Activated CD8-positive, alpha-beta T cell treated with anti-CD3 and anti-CD28 coated beads for 36 hours (primary cell): ENCODE data around the gene TOR1AIP2. TPM values are rescaled to one million over a fixed set of nuclear protein-coding genes. Genes with fewer than 3 reads are reported as not detected.
A peak's percentile ranks its signal among the peaks of the same experiment; 100 is the strongest.

Experiments
- ATAC-seq: fragments of 200-7000 bp; cut with Tn5 transposase; one replicate; pipeline ENCODE4 v1.10.0; 2021; ENCODE audit warnings: mild to moderate bottlenecking, moderate library complexity
- CTCF ChIA-PET: fragments of 350-600 bp; sonication (Branson Sonifier 250); formaldehyde crosslinking; loops from one replicate; lab custom pipeline; 2021; ENCODE audit warnings: antibody characterized with exemption; lab: Charles Lee
- POLR2A ChIA-PET: fragments of 350-600 bp; sonication (Branson Sonifier 250); formaldehyde crosslinking; loops from one replicate; lab custom pipeline; 2021; ENCODE audit warnings: antibody characterized with exemption; lab: Charles Lee
- DNase-seq: peaks from one replicate; pipeline ENCODE4 v3.0.0-alpha.2; 2020
- H3K27ac Mint-ChIP-seq: one replicate; pipeline ENCODE4 v1.8.0; 2021; ENCODE audit warnings: mild to moderate bottlenecking, mixed read lengths
- H3K27me3 Mint-ChIP-seq: one replicate; pipeline ENCODE4 v1.8.0; 2021; ENCODE audit warnings: mixed read lengths
- H3K36me3 Mint-ChIP-seq: one replicate; pipeline ENCODE4 v1.8.0; 2021; ENCODE audit warnings: low read depth, mixed read lengths
- H3K4me1 Mint-ChIP-seq: one replicate; pipeline ENCODE4 v1.8.0; 2021; ENCODE audit warnings: low read depth, mixed read lengths
- H3K4me3 Mint-ChIP-seq: one replicate; pipeline ENCODE4 v1.8.0; 2021; ENCODE audit warnings: mild to moderate bottlenecking, moderate library complexity, mixed read lengths
- H3K9me3 Mint-ChIP-seq: one replicate; pipeline ENCODE4 v1.8.0; 2021; ENCODE audit warnings: mixed read lengths
- intact Hi-C: fragments of 100-400 bp; cut with micrococcal nuclease; formaldehyde crosslinking; loops from one replicate; pipeline ENCODE4 v1.10.0; 2022
- total RNA-seq, 2 experiments: library from RNA; stranded (reverse); gene quantifications; one replicate each; pipeline ENCODE4 v1.2.3, GENCODE V29; 2021
- TF ChIP-seq, protein P1 (sequence below): fragments of 200-600 bp; IDR thresholded peaks from one replicate; pipeline ENCODE4 v1.8.0; 2022; ENCODE audit warnings: antibody characterized with exemption, mild to moderate bottlenecking

Gene TOR1AIP2
- 10 to 100 TPM; 39.5 to 45.1 TPM for total RNA-seq

DNA sequence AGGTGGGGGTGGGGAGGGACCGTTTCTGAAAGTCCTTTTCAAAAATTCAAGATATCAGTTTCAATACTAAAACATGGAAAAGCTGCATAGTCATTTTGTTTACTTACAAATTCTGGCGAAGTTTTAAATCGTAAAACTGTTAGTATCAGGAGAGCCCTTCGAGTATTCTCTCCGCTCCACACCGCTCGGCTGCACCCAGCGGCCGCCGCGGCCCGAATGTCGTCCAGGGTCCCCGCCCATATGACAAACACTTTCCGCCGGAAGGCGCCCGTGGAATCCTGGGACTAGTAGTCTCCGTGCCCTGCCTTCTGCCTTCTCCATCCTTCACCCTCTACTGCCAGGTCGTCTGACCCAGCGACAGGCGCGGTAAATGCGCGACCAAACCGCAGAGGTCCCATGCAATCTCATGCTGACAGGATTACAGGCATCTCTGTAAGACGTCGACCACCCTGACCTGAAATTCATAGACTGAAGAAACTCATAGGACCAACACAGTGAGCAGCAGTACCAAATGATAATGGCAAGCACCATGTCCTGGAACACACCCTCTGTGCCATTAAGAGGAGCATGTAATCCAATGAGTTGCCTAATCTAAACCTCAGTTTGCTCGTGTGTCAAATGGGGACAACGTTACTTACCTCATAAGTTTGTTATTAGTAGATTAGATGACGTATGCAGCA is at the start of gene TOR1AIP2:
TOR1AIP2 (minus strand) TSS at position 218 of the 680 bp plus-strand sequence. CDS start 25,138 bp downstream, outside the sequence.
- H3K4me3 Mint-ChIP-seq, result peak within 1 kb of the TSS; percentile 85
- intact Hi-C loops, result no loop called here
- peaks cover 45% of the 10 kb centered on the region for H3K4me1 Mint-ChIP-seq
- no peaks in the 10 kb centered on the region for H3K9me3 Mint-ChIP-seq
- ChIA-PET CTCF (no interaction called here), POLR2A (interaction anchor here (1.1 to 1.4 kb wide), 3 partner anchors 10 to 77 kb away, joined by 4 to 9 read pairs (median 6); partner anchors contain the start of gene CEP350)
- peak within 1 kb of the TSS; percentile 90 for H3K27ac Mint-ChIP-seq
- H3K36me3 Mint-ChIP-seq, result peaks cover 19% of the 10 kb centered on the region
- TF ChIP-seq, protein P1, sequence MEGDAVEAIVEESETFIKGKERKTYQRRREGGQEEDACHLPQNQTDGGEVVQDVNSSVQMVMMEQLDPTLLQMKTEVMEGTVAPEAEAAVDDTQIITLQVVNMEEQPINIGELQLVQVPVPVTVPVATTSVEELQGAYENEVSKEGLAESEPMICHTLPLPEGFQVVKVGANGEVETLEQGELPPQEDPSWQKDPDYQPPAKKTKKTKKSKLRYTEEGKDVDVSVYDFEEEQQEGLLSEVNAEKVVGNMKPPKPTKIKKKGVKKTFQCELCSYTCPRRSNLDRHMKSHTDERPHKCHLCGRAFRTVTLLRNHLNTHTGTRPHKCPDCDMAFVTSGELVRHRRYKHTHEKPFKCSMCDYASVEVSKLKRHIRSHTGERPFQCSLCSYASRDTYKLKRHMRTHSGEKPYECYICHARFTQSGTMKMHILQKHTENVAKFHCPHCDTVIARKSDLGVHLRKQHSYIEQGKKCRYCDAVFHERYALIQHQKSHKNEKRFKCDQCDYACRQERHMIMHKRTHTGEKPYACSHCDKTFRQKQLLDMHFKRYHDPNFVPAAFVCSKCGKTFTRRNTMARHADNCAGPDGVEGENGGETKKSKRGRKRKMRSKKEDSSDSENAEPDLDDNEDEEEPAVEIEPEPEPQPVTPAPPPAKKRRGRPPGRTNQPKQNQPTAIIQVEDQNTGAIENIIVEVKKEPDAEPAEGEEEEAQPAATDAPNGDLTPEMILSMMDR, result no peak
- ATAC-seq, result peak; percentile 69
- DNase-seq, result peak; percentile 96
- H3K27me3 Mint-ChIP-seq, result no peaks in the 10 kb centered on the region

DNA sequence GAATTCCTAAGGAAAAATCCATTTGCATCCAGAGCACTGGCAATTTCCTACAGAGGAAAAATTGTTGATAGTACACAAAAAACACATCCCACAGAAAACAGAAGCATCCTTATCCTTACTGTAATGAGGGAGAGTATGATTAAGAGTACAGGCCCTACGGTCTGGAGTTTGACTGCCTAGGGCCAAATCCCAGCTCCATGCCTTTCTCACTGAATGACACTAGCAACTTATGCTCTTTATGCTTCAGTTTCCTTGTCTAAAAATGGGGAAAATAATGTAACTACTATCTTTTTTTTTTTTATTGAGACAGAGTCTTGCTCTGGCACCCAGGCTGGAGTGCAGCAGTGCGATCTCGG is 49.2 kb upstream of the TOR1AIP2 start:
- ATAC-seq, result no peak
- Mint-ChIP-seq H3K4me1 (no peaks in the 10 kb centered on the region), H3K9me3 (no peaks in the 10 kb centered on the region), H3K27ac (no peak overlapping the region), H3K36me3 (peaks cover under 1% of the 10 kb centered on the region), H3K27me3 (no peaks in the 10 kb centered on the region), H3K4me3 (no peak overlapping the region)
- CTCF ChIA-PET, result no interaction called here
- DNase-seq, result no peak
- TF ChIP-seq, protein P1, result no peak
- POLR2A ChIA-PET, result no interaction called here
- intact Hi-C loops, result no loop called here

DNA sequence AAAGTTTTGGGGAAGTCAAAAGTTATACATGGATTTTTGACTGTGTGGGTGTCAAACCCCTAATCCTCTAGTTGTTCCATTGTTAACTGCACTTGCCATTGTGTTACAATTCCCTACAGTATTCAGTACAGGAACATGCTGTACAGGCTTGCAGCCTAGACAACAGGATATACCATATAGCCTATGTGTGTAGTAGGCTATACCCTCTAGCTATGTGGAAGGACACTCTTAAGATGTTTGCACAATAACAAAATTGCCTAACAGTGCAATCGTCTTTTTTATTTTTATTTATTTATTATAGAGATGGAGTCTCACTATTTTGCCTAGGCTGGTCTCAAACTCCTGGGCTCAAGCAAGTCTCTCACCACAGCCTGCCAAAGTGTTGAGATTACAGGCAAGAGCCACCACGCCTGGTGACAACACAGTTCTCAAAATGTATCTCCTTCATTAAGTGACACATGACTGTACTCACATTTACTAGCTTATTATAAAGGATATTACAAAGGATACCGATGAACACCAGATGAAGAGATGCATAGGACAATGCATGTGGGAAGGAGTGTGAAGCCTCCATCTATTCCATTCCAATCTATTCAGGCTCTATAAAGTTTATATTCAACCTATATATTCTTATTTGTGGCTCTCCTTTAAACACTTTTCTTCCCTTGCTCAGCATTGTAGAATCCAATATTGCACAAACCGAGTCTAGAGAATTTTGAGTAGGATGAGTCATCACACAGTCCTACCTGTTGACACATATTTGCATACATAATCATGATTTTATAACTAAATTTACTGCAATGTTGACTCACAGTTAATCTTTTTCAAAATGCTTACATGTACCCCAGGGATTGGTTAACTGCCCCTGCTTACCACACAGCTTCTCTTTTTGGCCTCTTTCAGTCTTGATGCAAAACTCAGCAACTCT is 48.6 kb upstream of the TOR1AIP2 start:
- POLR2A ChIA-PET, result no interaction called here
- Mint-ChIP-seq H3K4me3 (no peak overlapping the region), H3K9me3 (no peaks in the 10 kb centered on the region), H3K27me3 (no peaks in the 10 kb centered on the region), H3K4me1 (no peaks in the 10 kb centered on the region), H3K36me3 (peaks cover 5% of the 10 kb centered on the region), H3K27ac (no peak overlapping the region)
- DNase-seq (no peak), ATAC-seq (no peak)
- CTCF ChIA-PET, result interaction anchor here (1.5 kb wide), 1 partner anchor 253 kb away, joined by 4 read pairs; no protein-coding TSS in a partner anchor
- TF ChIP-seq, protein P1, result no peak
- intact Hi-C loops, result no loop called here

DNA sequence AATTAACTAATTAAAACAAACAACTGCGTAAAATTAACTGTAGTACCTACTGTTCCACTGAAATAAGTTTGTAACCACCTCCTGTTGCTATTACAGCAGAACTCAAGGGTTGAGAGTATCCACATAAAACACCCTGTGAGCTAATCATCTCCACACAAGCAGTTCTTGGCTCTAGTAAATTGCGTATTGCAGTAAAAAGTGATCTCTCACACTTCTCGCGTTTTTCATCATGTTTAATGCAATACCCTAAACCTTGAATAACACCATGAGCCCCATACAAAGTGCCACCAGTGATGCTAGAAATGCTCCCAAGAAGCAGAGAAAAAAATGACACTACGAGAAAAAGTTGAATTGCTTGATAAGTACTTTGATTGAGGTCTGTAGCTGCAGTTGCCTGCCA is 47.7 kb upstream of the TOR1AIP2 start:
- POLR2A ChIA-PET, result no interaction called here
- no peaks in the 10 kb centered on the region for H3K9me3 Mint-ChIP-seq
- CTCF ChIA-PET, result interaction anchor here (1.5 kb wide), 1 partner anchor 254 kb away, joined by 4 read pairs; no protein-coding TSS in a partner anchor

More for the DNA sequence above, 47.7 kb upstream of the TOR1AIP2 start:
- TF ChIP-seq, protein P1, result no peak
- intact Hi-C loops, result no loop called here
- Mint-ChIP-seq H3K36me3 (peaks cover 5% of the 10 kb centered on the region), H3K27me3 (no peaks in the 10 kb centered on the region), H3K4me1 (no peaks in the 10 kb centered on the region), H3K4me3 (no peak overlapping the region), H3K27ac (no peak overlapping the region)
- DNase-seq (no peak), ATAC-seq (no peak)
